MCF 10A (cell line): ENCODE measurements around the gene DTHD1. TPM values are rescaled to one million over a fixed set of nuclear protein-coding genes. Genes with fewer than 3 reads are reported as not detected.

ENCODE experiments used
- BruUV-seq: library from RNA; stranded (reverse); fragments of 400-500 nt; replicated peaks from 2 replicates; lab custom pipeline; 2021; lab: Mats Ljungman, UMichigan
- CTCF ChIA-PET: fragments of 300-600 bp; sonication (Branson Sonifier 250); formaldehyde crosslinking; extraction: SDS; loops from one replicate; lab custom pipeline; 2021; ENCODE audit warnings: antibody characterized with exemption, inconsistent platforms; lab: Yijun Ruan, JAX
- POLR2A ChIA-PET: fragments of 300-600, 350-650 bp; sonication (Branson Sonifier 250); formaldehyde crosslinking; extraction: SDS; loops from one replicate; lab custom pipeline; 2020; ENCODE audit warnings: antibody characterized with exemption, inconsistent platforms; lab: Yijun Ruan, JAX
- DNase-seq: peaks from one replicate; pipeline ENCODE4 v3.0.0-alpha.2; 2018; ENCODE audit not compliant: unreplicated experiment
- H3K27ac Mint-ChIP-seq: one replicate; pipeline ENCODE4 v1.8.0; 2022; ENCODE audit warnings: mild to moderate bottlenecking, low read depth, mixed read lengths; ENCODE audit not compliant: unreplicated experiment
- H3K27me3 Mint-ChIP-seq: one replicate; pipeline ENCODE4 v1.8.0; 2022; ENCODE audit warnings: mixed read lengths; ENCODE audit not compliant: insufficient read depth, unreplicated experiment
- H3K36me3 Mint-ChIP-seq: one replicate; pipeline ENCODE4 v1.8.0; 2022; ENCODE audit warnings: mild to moderate bottlenecking, moderate library complexity, mixed read lengths; ENCODE audit not compliant: insufficient read depth, unreplicated experiment
- H3K4me1 Mint-ChIP-seq: one replicate; pipeline ENCODE4 v1.8.0; 2022; ENCODE audit warnings: mixed read lengths; ENCODE audit not compliant: insufficient read depth, unreplicated experiment
- H3K4me3 Mint-ChIP-seq: one replicate; pipeline ENCODE4 v1.8.0; 2022; ENCODE audit warnings: mild to moderate bottlenecking, moderate library complexity, mixed read lengths; ENCODE audit not compliant: unreplicated experiment
- H3K9me3 Mint-ChIP-seq: one replicate; pipeline ENCODE4 v1.8.0; 2022; ENCODE audit warnings: mixed read lengths; ENCODE audit not compliant: unreplicated experiment
- CTCF ChIP-seq: fragments of 200-600 bp; IDR thresholded peaks from one replicate; pipeline ENCODE4 v1.8.0; 2022; ENCODE audit warnings: antibody characterized with exemption, mild to moderate bottlenecking; ENCODE audit not compliant: unreplicated experiment
- intact Hi-C: fragments of 100-400 bp; cut with micrococcal nuclease; formaldehyde crosslinking; loops from 2 replicates; pipeline ENCODE4 v1.14.1; 2022
- total RNA-seq: library from RNA; stranded (reverse); gene quantifications from 2 replicates; pipeline ENCODE4 v1.2.3, GENCODE V29; 2022

The DTHD1 gene
- total RNA-seq, 1 experiment from 2014 or later, result not detected

- intact Hi-C loops, result no loop called here
- no TSS peak for BruUV-seq
- Mint-ChIP-seq H3K4me1 (peaks cover 38% of the 10 kb centered on the region), H3K36me3 (no peaks in the 10 kb centered on the region), H3K27ac (no peak overlapping the region), H3K9me3 (no peaks in the 10 kb centered on the region), H3K27me3 (no peaks in the 10 kb centered on the region), H3K4me3 (no peak overlapping the region)
- no peak for TF ChIP-seq CTCF
- ChIA-PET CTCF (interaction anchor here (1.0 kb wide), 1 partner anchor 32 kb away, joined by 4 read pairs; no protein-coding TSS in a partner anchor), POLR2A (interaction anchor here (0.7 to 1.1 kb wide), 3 partner anchors 9 to 35 kb away, joined by 3 to 4 read pairs (median 3); no protein-coding TSS in a partner anchor)
- DNase-seq, result no peak
Observed at GRCh38 chr4:36277533-36277932, 3.9 kb upstream of the DTHD1 start.

- Mint-ChIP-seq H3K36me3 (no peaks in the 10 kb centered on the region), H3K4me3 (no peak overlapping the region), H3K4me1 (peaks cover 30% of the 10 kb centered on the region), H3K27ac (peak overlapping the region; percentile 54), H3K27me3 (no peaks in the 10 kb centered on the region), H3K9me3 (no peaks in the 10 kb centered on the region)
- BruUV-seq, result no TSS peak
- TF ChIP-seq CTCF, result no peak
- ChIA-PET CTCF (no interaction called here), POLR2A (no interaction called here)
- intact Hi-C loops, result no loop called here
- peak; percentile 72 for DNase-seq
Observed at GRCh38 chr4:36278789-36279188, 2.6 kb upstream of the DTHD1 start.

GRCh38 chr4:36280555-36280954, 861 bp upstream of the DTHD1 start:
- Mint-ChIP-seq H3K36me3 (no peaks in the 10 kb centered on the region), H3K27ac (peak overlapping the region; percentile 54), H3K27me3 (no peaks in the 10 kb centered on the region), H3K4me1 (peaks cover 36% of the 10 kb centered on the region), H3K4me3 (peak overlapping the region; percentile 45), H3K9me3 (no peaks in the 10 kb centered on the region)
- POLR2A ChIA-PET, result interaction anchor here (1.0 to 4.0 kb wide), 8 partner anchors 10 to 50 kb away, joined by 3 to 38 read pairs (median 4); partner anchors contain the start of gene ARAP2
- BruUV-seq, result no TSS peak
- peak; percentile 32 for DNase-seq
- CTCF ChIA-PET, result interaction anchor here (0.8 to 2.6 kb wide), 7 partner anchors 12 to 132 kb away, joined by 3 to 18 read pairs (median 5); partner anchors contain the start of gene ARAP2
- no peak for TF ChIP-seq CTCF
- intact Hi-C loops, result no loop called here

- H3K36me3 Mint-ChIP-seq, result no peaks in the 10 kb centered on the region
- no peaks in the 10 kb centered on the region for H3K27me3 Mint-ChIP-seq
- BruUV-seq, result no TSS peak
- no peaks in the 10 kb centered on the region for H3K9me3 Mint-ChIP-seq
- no peak overlapping the region for H3K4me3 Mint-ChIP-seq
- peak overlapping the region; percentile 24 for H3K27ac Mint-ChIP-seq
- ChIA-PET CTCF (interaction anchor here (2.6 kb wide), 1 partner anchor 38 kb away, joined by 18 read pairs; the partner anchor contains the start of gene ARAP2), POLR2A (interaction anchor here (4.0 kb wide), 1 partner anchor 39 kb away, joined by 38 read pairs; the partner anchor contains the start of gene ARAP2)
- DNase-seq, result no peak
- intact Hi-C loops, result no loop called here
- TF ChIP-seq CTCF, result no peak
- H3K4me1 Mint-ChIP-seq, result peaks cover 45% of the 10 kb centered on the region
Observed at GRCh38 chr4:36282503-36283030, 1.2 kb downstream of the DTHD1 start.
